NCI-H526 (cell line): Measurements from ENCODE around the gene GSAP.

Experiments
- DNase-seq, 2 experiments: peaks; one replicate each; lab custom pipeline; 2025; lab: John Stamatoyannopoulos, UW

GSAP gene

DNA sequence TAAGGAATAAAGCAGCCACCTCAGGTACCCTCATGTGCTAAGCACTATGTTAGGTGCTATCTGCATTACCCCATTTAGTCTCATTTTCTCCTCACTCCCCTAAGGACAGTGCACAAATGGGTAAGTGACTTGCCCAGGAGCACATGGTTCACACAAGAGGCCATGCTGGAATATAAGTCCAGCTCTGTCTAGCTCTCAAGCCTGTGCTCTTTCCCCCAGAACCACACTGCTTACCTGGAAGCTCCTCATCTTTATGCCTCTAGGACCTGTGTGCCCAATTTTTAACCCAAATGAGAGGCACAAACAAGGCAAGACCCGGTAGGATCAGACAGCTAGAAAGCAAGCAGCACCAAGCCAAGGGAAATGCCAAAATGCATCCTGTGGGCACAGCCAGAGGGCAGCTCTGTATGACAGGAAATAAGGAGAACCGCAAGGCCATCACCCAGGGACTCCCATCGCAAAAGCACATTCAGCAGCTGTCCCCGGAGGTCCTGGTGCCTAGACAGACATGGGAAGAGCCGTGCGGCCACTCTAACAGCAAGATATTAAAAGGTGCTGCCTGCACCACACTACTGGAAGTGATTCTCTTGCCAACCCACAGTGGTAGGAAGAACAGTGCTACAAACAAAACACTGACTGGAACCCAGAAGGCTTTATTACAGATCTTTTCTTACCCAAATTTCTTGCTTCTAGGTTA lies 88.1 kb downstream of the GSAP start:
- DNase-seq, result no peak

DNA sequence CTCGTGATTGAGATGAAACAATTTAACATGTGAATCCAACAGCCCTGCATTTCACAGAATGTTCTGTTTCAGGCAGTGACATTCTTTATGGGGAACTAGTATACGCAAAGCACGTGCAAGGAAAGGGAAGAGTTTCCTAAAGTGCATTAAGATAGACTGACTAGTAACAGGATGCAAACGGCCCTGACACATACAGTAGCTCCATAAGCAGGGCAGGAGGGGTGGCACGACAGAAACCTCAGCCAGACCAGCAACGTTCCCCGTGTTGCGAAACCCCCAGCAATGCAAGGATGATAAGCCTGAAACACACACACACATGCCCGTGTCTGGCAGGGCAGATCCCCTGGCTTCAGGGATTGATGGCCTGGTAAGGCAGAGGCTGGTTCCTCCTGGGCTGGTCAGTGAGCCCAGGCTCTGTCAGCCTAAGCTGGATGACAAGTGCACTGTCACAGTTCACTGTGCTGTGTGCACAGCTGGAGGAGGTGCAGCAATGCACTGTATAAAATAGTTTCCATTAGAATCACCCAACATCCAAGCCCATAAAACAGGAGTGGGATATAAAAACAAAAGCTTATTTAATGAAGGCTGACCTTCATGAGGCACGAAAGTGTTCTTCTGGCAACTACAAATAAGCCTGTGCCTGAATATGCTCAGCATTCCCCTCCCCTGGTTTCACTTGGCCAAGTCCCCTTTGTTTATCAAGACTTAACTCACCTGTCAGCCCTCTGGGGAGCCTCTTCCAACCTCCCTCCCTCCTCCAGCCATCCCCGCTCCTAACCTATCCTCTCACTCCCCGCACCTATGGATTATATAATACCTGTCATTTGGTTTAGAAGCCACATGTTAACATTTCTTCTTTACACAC lies 88.8 kb downstream of the GSAP start:
- no peak for DNase-seq

DNA sequence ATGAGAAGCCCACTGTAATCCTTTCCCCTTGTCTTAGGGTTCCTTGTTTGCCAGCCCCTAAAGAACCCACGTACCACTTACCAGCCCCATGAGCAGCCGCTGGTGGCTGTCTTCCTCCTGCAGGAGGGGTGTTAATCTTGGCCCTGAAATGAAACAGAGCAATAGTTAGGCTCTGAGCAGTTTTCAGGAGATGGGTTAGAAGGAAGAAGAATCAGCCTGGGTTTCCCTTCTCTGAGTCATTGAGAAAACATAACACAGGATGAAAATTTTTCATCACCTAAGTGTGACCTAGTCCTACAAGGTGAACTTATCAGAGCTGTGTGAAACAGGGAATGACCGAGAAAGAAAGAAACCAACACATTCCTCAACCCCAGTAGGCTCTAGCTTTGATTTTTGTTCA lies 90.0 kb downstream of the GSAP start:
- DNase-seq, result no peak

DNA sequence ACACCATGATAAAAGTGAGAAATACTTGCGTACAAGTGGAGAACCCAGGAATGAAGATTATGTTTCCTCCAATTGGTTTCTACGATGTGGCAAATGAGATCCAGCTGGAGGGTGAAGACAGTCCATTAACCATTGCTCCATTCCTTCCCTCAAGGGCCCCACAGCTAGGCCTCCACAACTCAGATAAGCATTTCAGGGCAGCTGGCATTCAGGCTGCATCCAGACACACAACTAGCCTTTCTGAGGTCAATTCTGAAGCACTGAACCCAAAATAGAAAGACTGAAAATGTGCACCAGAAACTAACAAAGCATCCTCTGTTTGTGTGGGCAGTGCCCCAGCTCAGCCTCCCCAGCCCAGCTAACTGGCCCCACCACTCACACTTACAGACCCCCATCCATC lies 94.8 kb downstream of the GSAP start:
- DNase-seq, result no peak

DNA sequence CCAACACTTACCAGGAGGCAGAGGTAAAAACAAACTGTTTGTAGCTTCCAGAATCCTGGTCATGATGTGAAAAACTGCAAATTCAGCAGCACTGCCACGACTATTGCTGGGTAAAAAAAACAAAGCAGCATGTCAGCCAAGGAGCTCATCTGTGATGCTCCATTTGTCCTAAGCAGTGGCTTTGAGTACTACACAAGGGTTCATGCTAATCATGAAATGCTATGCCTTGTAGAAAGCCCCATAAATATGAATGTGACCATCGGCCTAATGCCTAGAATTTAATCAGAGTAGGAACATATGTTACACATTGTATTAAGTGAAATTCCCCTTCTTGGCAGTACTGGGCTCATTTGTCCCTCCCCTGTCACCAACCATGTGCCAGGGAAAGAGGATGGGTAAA lies 95.4 kb downstream of the GSAP start:
- no peak for DNase-seq

DNA sequence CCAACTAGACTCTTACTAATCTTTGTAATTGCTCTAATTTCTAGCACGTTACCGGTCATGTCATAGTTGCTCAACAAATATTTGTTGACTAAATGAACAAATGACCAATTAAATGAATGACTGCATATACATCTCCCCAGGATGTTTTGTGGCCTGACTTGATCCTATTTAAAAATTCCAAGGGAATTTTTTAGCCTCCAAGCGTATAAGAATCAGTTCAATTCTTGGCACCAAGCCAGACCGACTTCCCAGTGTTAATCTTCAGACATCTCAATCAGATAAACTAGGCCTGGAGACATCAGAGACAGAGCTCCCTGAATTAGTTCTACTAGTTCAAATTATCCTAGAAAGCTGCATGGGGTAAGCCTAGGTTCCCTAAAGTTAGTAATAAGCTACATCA lies 96.0 kb downstream of the GSAP start:
- no peak for DNase-seq

DNA sequence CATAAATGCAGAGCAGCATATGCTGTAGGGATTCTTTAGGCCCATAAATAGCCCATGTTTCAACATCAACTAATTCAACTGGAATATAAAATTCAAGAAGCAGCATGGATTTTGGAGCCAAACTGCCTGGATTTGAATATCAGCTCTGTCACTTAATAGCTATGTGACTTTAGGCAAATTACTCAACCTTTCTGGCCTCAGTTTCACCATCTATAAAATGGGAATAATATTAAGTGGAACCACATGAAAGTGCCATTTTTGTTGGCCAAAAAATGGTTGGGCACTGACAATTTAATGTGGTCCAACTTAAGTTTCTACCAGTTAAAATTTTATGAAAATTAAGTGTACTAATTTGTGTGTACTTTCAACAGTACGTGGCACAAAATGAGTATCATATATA lies 98.1 kb downstream of the GSAP start:
- no peak for DNase-seq

DNA sequence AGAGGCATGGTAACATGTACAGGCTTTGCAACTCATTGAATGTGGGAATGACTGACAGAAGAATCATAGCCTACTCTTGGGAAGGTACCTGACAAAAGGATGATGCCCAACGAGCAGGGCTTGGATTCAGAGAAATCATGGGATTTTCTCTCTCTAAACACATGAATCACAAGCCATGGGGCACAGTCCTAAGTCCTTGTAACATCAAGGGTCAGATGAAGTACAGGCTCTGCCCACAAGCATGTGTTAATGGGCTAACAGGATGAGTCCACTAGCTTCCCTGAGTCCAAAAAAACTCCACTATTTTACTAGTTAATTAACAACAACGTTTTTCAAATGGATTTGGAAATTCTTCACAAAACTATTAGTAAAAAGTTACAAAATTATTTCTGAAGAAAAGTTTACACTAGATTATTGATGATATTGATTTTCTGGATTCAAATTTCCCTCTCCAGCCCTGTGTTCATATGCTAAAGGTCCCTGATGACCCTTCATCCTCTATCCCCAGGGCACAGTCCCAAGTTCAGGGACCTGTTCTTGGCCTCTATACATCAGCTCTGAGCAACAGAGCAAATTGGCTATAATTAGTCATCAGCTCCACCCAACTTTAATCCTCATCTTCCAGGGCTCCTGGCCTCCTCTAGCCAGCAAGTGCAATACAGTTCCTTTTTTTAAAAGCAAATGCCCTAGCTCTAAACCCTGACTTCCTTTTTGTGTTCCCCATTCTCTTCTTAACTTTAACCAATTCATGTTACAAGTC lies 99.8 kb downstream of the GSAP start:
- DNase-seq, result no peak

DNA sequence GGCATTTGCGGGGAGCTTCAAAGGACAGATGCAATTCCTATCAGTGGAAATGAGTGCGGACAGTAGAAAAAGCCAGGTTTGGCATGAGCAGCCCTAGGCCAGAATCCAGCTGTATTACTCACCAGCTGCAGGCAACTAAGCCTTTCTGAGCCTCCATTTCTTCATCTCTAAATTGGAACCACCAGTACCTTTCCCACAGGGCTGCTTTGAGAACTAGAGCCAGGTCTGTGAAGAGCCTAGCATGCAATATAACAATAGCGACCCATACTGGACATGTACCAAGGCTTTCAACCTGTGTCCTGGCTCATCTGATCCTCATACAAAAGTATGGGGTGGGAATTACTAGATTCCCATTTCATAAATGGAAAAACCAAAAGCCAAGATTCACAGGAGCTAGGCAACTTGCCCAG lies 101.0 kb downstream of the GSAP start:
- no peak for DNase-seq

DNA sequence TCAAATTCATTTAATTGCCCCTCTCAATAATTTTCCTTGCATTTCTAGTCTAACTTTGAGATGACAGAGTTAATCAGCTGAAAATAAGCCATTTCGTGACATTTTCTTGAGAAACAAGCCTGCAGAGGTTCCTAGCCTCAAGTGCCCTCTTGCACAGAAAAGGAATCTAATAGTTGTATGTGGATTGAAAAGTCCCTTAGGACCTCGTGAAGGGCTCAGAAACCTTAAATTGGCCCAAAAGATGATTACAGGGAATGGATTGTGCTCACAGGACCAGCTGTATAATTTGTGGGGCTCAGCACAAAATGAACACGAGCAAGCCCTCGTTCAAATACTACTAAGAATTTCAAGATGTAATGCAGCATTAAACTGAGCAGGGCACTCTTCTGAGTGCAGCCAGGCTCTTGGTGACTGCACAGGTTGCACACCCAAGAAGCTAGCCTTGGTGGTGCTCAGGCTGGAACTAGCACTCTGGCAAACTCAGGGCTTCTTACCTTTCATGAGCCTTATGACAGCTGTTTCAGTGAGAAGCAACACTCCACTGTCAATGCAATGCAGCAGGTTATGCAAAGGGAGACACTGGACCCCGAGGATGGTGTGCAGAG lies 102.2 kb downstream of the GSAP start:
- no peak for DNase-seq

DNA sequence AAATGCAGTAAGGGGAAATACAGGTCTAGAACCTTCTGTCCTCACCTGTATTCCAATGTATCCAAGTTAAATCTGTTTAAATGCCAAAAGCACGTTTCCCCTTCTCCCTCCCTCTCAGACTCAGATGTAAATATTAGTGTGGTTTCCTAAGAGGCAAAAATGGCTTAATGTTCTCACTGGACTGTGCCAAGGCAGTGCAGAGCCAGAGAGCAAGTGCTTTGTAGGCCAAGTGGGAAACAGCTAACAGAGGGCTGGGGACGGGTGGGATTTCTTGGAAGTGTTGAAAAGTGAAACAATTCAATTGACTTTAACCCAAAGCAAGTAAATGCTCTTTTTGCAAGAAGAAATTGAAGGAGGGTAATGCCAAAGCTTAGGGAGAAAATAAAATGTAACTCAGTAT lies 103.1 kb downstream of the GSAP start:
- no peak for DNase-seq

DNA sequence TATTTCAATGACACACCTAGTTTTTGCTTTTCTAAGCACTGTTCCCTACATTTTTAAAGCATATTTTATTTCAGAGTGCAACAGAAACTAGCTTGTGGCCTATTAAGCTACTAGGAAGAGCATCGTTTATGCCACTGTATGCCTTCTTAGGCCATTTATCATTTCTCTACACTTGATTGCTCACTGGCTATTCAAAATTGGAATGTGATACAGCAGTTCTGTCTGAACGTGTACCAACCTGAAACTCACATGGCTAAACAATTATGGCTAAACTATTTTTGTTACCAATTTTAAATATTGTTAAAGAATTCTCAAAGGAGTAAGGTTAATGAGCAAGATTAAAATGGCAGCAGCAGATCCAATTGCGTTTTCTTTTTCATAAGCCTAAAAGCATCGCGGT lies 105.2 kb downstream of the GSAP start:
- peak; percentile 14 to 34 for DNase-seq

DNA sequence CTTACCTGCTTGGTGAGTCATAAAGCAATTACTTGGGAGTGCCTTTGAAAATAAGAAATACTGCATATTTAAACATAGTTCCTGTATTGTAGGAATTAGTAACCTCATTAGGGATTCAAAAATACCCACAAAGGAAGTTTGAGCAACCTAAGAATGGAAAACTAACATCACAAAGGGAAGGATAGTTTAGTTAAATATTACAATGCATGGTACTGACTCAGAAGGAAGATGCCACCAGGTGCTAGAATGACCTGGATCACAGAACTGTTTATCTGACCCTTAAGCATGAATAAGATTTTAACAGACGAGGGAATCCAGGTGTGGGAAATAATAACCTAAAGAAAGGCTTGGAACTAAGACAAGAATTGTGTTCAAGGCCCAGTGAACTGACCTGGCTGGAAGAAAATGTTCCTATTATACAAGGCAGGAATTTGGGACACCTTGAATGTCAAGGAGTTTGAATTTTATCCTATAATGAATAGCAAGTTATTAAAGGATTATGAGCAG lies 106.4 kb downstream of the GSAP start:
- DNase-seq, result no peak

DNA sequence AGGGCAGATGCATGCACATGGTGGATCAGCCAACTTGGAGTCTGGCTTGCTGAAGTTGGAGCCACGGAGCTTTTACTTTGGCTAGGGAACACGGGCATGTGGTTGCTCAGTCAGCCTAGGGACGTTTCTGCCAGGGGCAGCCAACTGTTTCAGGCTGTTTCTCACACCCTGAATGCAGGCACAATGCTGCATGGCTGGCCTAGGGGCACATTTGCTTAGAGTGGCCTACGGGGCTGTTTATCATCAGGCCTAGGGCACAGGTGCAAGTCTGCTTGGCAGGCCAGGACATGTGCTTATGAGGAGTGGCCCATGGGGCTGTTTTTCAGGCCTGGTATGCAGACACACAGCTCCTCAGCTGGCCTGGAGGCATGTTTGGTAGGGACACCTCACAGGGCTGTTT lies 107.4 kb downstream of the GSAP start:
- DNase-seq, result peak in 1 of 2 experiments; percentile 54

DNA sequence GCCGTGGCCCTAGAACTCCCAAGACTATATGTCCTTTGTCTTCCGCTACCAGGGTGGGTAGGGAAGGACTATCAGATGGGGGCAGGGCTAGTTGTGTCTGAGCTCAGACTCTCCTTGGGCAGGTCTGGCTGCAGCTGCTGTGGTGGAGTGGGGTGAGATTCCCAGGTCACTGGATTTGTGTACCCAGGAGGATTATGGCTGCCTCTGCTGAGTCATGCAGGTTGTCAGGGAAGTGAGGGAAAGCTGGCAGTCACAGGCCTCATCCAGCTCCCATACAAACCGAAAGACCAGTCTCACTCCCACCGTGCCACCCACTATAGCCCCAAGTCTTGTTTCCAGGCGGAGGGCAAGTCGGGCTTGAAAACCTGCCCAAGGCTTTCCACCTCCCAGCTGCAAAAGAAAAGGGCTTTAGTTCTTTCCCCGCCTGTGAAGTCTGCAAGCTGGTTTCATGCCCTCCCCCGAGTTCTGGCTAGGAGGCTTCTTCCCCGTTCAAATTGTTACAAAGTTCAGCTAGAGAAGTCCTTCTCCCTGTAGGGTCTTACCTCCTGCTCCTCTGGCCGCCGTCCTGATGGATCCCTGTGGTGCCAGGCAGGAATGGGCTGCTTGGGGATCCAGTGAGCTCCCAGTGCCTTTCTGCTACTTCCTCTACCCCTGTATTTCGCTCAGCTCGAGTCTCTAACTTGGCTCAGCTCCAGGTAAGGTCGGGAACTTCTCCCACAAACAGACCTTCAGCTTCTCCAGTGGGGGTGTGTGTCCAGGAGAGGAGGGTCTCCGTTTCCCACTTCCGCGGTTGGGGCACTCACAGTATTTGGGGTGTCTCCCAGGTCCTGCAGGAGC lies 109.7 kb downstream of the GSAP start:
- peak in 1 of 2 experiments; percentile 5 for DNase-seq

DNA sequence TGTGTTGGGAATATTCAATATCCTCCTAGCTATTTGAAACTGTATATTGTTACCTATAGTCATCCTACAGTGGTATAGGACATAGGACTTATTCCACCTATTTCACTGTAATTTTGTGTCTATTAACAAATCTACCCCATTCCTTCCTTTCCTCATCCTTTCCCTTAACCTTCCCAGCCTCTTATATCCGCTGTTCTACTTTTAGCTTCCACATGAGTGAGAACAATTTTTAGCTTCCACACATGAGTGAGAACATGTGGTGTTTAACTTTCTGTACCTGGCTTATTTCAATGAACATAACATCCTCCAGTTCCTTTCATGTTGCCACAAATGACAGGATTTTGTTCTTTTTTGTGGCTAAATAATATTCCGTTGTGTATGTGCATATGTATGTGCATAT lies 120.6 kb downstream of the GSAP start:
- DNase-seq, result no peak

DNA sequence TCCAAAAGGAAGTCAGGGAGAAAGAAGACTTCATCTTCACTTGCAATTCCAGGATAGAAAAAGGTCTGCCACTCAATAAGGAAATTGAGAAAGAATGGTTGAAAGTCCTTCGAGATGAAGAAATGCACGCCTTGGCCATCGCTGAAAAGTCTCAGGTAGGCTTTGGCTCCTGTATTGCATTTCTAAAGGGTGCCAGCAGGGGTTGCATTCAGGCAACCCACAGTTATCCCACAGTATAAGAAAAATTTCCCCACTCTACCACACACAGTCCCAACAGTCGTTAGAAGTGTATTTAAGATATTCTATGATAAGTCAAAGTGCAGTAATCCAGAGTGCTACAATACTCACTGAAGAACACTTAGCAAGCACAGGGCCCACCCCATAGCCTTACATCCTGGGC lies 123.1 kb downstream of the GSAP start:
- no peak for DNase-seq

DNA sequence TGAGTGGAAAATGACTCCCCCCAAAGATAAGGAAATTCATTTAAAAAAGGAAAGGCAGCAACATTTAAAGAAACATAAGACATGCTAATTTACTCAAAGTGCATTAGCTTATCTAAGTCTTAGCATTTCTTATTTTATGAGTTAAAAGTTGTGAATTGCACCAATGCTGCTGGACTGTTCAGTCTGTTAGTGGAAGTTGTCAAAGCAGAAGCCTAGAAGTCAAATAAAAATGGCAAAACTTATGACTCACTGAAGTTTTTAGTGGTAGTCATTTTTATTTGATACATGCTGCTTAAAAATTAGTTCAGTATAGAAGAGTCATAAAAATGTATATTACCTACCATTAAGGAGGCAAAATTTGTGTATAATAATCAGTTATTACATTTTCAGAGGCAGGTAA lies 125.7 kb downstream of the GSAP start:
- DNase-seq, result no peak

DNA sequence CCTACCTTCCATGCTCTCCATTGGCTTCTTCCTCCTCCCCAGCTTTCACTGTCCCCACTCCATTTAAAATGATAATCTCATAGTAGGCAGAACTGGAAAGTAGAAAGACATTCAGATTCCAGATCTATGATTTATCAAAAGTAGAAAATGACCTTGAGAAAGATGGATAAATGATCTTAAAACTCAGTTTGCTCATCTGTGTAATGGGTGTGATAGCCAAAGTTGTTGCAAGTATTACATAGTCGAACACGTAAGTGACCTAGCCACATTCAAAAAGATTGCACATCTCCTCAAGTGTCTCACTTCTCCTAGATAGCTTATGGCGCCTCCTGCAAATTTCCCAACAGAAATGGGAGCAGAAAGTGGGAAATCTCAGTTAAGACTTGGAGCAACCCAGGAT lies 126.8 kb downstream of the GSAP start:
- DNase-seq, result no peak

DNA sequence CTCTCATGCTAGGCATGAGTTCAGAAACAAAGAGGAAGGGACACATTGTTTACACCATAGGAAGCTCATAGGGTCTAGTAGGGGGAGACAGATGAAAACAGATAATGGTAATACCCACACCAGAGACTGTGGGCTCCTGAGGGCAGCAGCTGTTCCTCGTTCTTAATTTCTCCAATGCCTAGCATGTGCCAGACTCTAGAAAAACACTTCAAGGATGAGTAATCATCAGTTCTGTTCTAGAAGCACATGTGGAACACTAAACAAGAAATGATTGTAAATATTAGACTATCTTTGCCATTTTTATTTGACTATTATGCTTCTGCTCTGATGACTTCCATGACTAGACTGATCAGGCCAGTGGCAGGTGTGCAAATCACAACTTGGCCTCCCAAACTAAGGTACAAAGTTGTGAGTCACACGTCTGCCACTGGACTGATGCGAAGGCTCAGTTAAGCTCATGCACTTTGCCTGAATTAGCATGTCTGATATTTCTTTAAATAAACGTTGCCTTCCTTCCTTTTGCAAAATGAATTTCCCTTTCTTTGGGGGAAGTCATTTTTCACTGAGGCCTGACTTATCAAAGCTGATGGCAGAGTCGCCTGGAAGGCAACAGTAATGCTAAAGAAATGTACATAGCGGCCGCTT lies 127.4 kb downstream of the GSAP start:
- DNase-seq, result no peak

DNA sequence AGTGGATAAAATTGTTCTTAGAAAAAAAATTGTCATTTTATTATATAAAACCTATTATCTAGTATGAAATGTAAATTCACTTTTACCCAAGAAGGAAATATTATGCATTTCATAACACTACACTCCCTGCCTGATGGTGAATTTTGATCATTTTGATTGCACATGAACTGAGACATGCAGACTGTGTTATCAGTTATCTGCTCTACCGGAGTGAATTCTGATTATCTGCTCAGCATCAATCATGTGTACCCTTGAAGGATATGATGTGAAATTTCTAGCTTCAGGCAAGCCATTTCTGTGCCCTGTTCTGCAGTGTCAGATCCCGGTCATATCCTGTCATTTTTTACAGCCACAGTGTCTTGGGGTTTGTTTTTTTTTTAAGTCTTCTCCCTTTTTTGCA lies 131.5 kb downstream of the GSAP start:
- DNase-seq, result no peak
